Panc1 (cell line): ENCODE results near the gene HIGD1A. TPM values are rescaled to one million over a fixed set of nuclear protein-coding genes. Genes with fewer than 3 reads are reported as not detected.

Source experiments
- ATAC-seq: fragments of 200-7000 bp; cut with Tn5 transposase; 2 replicates; pipeline ENCODE4 v1.9.1; 2020; ENCODE audit warnings: mild to moderate bottlenecking, moderate library complexity
- BruUV-seq: library from RNA; stranded (reverse); fragments of 400-500 nt; replicated peaks from 2 replicates; lab custom pipeline; 2021; lab: Mats Ljungman, UMichigan
- CTCF ChIA-PET: fragments of 300-600 bp; sonication (Branson Sonifier 250); formaldehyde crosslinking; loops from one replicate; lab custom pipeline; 2022; ENCODE audit warnings: antibody characterized with exemption; lab: Charles Lee
- POLR2A ChIA-PET: fragments of 300-600 bp; sonication (Branson Sonifier 250); formaldehyde crosslinking; loops from one replicate; lab custom pipeline; 2022; ENCODE audit warnings: antibody characterized with exemption; lab: Charles Lee
- DNase-seq: peaks from one replicate; pipeline ENCODE4 v3.0.0-alpha.2; 2010; ENCODE audit warnings: low read depth, low spot score
- H3K27ac ChIP-seq: 2 replicates; pipeline ENCODE4 v1.5.1; 2011; ENCODE audit warnings: mild to moderate bottlenecking, low read length, inconsistent platforms
- H3K27me3 ChIP-seq: fragments of 200-500 bp; sonication (Bioruptor generic); 2 replicates; pipeline ENCODE4 v1.6.0; 2014; ENCODE audit warnings: low read length, inconsistent platforms; ENCODE audit not compliant: control insufficient read depth, insufficient read depth
- H3K36me3 ChIP-seq: fragments of 200-500 bp; sonication (Bioruptor generic); 2 replicates; pipeline ENCODE4 v1.5.1; 2014; ENCODE audit warnings: inconsistent platforms, mild to moderate bottlenecking, low read length, moderate library complexity; ENCODE audit not compliant: control insufficient read depth, insufficient read depth
- H3K4me1 ChIP-seq: 2 replicates; pipeline ENCODE4 v1.5.1; 2011; ENCODE audit warnings: inconsistent platforms, mild to moderate bottlenecking, low read length, moderate library complexity; ENCODE audit not compliant: control insufficient read depth, insufficient read depth
- H3K4me3 ChIP-seq, 2 experiments: 2 replicates each; pipeline ENCODE4 v1.5.1; 2011 to 2012; ENCODE audit warnings: low read depth in 2 of 2, low read length in 2 of 2, mild to moderate bottlenecking in 2 of 2, inconsistent platforms in 1 of 2, moderate library complexity in 1 of 2
- H3K9me3 ChIP-seq: fragments of 200-500 bp; sonication (Bioruptor generic); 2 replicates; pipeline ENCODE4 v1.5.1; 2014; ENCODE audit warnings: low read depth, mild to moderate bottlenecking, inconsistent platforms, low read length, moderate library complexity; ENCODE audit not compliant: control insufficient read depth, insufficient read depth
- POLR2AphosphoS5 ChIP-seq: IDR thresholded peaks from 2 replicates; pipeline ENCODE4 v1.6.1; 2012; ENCODE audit warnings: mild to moderate bottlenecking, low read depth, low read length, moderate library complexity
- SIN3A ChIP-seq: IDR thresholded peaks from 2 replicates; pipeline ENCODE4 v1.6.1; 2012; ENCODE audit warnings: low read depth, mild to moderate bottlenecking, low read length, moderate library complexity, borderline replicate concordance; ENCODE audit not compliant: insufficient read depth
- TCF7L2 ChIP-seq: IDR thresholded peaks from 2 replicates; pipeline ENCODE4 v1.6.1; 2011; ENCODE audit warnings: mild to moderate bottlenecking, low read depth, low read length, inconsistent platforms
- in situ Hi-C: cut with HindIII; loops from 2 replicates; pipeline ENCODE4 v1.10.0; 2016; ENCODE audit warnings: low sequenced_read_pairs, low pct_unique_long_range_greater_than_20kb
- intact Hi-C: fragments of 100-400 bp; cut with micrococcal nuclease; formaldehyde crosslinking; loops from one replicate; pipeline ENCODE4 v1.10.0; 2022; ENCODE audit not compliant: unreplicated experiment
- total RNA-seq: library from RNA; stranded (reverse); gene quantifications from one replicate; pipeline ENCODE4 v1.2.1, GENCODE V29; 2021; ENCODE audit not compliant: unreplicated experiment
- TF ChIP-seq, protein P1 (sequence below), 2 experiments: IDR thresholded peaks; 2 replicates each; pipeline ENCODE4 v1.6.1; 2011 to 2012; ENCODE audit warnings: low read depth in 2 of 2, control low read depth in 1 of 2, low read length in 1 of 2, mild to moderate bottlenecking in 1 of 2, moderate library complexity in 1 of 2; ENCODE audit not compliant: insufficient read depth in 1 of 2
- TF ChIP-seq, protein P2 (sequence below): fragments of 450-650 bp; IDR thresholded peaks from 2 replicates; pipeline ENCODE4 v1.5.1; 2017; ENCODE audit warnings: mild to moderate bottlenecking

HIGD1A gene
- total RNA-seq, 1 experiment from 2014 or later: 74.6 TPM

GRCh38 chr3:42843713-42844411, 39.6 kb upstream of the HIGD1A start:
- DNase-seq (no peak), ATAC-seq (no peak)
- no peak for TF ChIP-seq POLR2AphosphoS5
- no peak for TF ChIP-seq TCF7L2
- no peak for TF ChIP-seq SIN3A
- TF ChIP-seq, protein P1, sequence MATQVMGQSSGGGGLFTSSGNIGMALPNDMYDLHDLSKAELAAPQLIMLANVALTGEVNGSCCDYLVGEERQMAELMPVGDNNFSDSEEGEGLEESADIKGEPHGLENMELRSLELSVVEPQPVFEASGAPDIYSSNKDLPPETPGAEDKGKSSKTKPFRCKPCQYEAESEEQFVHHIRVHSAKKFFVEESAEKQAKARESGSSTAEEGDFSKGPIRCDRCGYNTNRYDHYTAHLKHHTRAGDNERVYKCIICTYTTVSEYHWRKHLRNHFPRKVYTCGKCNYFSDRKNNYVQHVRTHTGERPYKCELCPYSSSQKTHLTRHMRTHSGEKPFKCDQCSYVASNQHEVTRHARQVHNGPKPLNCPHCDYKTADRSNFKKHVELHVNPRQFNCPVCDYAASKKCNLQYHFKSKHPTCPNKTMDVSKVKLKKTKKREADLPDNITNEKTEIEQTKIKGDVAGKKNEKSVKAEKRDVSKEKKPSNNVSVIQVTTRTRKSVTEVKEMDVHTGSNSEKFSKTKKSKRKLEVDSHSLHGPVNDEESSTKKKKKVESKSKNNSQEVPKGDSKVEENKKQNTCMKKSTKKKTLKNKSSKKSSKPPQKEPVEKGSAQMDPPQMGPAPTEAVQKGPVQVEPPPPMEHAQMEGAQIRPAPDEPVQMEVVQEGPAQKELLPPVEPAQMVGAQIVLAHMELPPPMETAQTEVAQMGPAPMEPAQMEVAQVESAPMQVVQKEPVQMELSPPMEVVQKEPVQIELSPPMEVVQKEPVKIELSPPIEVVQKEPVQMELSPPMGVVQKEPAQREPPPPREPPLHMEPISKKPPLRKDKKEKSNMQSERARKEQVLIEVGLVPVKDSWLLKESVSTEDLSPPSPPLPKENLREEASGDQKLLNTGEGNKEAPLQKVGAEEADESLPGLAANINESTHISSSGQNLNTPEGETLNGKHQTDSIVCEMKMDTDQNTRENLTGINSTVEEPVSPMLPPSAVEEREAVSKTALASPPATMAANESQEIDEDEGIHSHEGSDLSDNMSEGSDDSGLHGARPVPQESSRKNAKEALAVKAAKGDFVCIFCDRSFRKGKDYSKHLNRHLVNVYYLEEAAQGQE (IDR thresholded peaks at IDR 0.05; ENCODE audit: insufficient read depth in 1 of 2, low read depth in 2 of 2, low read length in 1 of 2): no peak
- TF ChIP-seq, protein P2, sequence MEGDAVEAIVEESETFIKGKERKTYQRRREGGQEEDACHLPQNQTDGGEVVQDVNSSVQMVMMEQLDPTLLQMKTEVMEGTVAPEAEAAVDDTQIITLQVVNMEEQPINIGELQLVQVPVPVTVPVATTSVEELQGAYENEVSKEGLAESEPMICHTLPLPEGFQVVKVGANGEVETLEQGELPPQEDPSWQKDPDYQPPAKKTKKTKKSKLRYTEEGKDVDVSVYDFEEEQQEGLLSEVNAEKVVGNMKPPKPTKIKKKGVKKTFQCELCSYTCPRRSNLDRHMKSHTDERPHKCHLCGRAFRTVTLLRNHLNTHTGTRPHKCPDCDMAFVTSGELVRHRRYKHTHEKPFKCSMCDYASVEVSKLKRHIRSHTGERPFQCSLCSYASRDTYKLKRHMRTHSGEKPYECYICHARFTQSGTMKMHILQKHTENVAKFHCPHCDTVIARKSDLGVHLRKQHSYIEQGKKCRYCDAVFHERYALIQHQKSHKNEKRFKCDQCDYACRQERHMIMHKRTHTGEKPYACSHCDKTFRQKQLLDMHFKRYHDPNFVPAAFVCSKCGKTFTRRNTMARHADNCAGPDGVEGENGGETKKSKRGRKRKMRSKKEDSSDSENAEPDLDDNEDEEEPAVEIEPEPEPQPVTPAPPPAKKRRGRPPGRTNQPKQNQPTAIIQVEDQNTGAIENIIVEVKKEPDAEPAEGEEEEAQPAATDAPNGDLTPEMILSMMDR: no peak
- no peaks in the 10 kb centered on the region for H3K4me1 ChIP-seq
- POLR2A ChIA-PET: interaction anchor here (0.5 kb wide), 1 partner anchor 234 kb away, joined by 3 read pairs; no protein-coding TSS in a partner anchor
- CTCF ChIA-PET: no interaction called here
- in situ Hi-C loops: no loop called here
- H3K27ac ChIP-seq: no peak overlapping the region
- intact Hi-C loops: no loop called here
- H3K36me3 ChIP-seq: no peaks in the 10 kb centered on the region
- H3K4me3 ChIP-seq: no peak overlapping the region
- H3K9me3 ChIP-seq: no peaks in the 10 kb centered on the region
- BruUV-seq: no TSS peak
- no peaks in the 10 kb centered on the region; the same call in 1 of the 2 replicates for H3K27me3 ChIP-seq

GRCh38 chr3:42841332-42841731, 37.0 kb upstream of the HIGD1A start:
- in situ Hi-C loops: no loop called here
- Histone ChIP-seq H3K4me3 (no peak overlapping the region), H3K9me3 (no peaks in the 10 kb centered on the region), H3K27me3 (no peaks in the 10 kb centered on the region), H3K4me1 (no peaks in the 10 kb centered on the region), H3K27ac (no peak overlapping the region), H3K36me3 (no peaks in the 10 kb centered on the region)
- TF ChIP-seq, protein P1 (IDR thresholded peaks at IDR 0.05; ENCODE audit: insufficient read depth in 1 of 2, low read depth in 2 of 2, low read length in 1 of 2): no peak
- TF ChIP-seq, protein P2: no peak
- TF ChIP-seq POLR2AphosphoS5: no peak
- TF ChIP-seq TCF7L2: no peak
- TF ChIP-seq SIN3A: no peak
- DNase-seq (no peak), ATAC-seq (no peak)
- intact Hi-C loops: no loop called here
- POLR2A ChIA-PET: no interaction called here
- no TSS peak for BruUV-seq
- CTCF ChIA-PET: no interaction called here
